ENCODE results near the gene ESF1.
"Not testable (repeated sequence)": the region's sequence is repeated elsewhere in the genome, so short reads cannot be mapped to it uniquely, and the experiment has no call there.

The ESF1 gene

DNA sequence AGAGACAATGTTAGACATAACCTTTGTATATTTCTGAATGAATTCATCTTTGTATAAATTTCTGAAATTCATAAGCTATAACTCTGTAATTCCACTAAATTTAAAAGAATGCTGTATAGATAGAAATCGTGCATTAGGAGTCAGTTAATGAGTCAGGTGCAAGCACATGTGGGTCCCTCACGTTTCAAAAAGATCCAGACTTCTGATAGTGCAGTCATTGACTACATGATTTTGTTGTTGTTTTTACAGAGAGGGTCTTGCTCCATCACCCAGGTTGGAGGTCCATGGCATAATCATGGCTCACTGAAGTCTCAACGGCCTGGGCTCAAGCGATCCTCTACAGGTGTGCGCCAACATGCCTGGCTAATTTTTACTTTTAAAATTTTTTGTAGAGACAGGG, 14.6 kb downstream of the ESF1 start:
- Histone ChIP-seq H3K27ac (ENCODE audit: extremely low read depth, low read depth, low read length) (no peak overlapping the region), H3K36me3 (ENCODE audit: control insufficient read depth in 2 of 2, insufficient read depth in 1 of 2, low read length in 2 of 2) (peaks cover 53 to 91% of the 10 kb centered on the region in 2 experiments), H3K4me3 (ENCODE audit: low read depth, low read length) (no peak overlapping the region), H3K4me1 (ENCODE audit: control insufficient read depth, insufficient read depth, low read length) (no peaks in the 10 kb centered on the region), H3K9me3 (ENCODE audit: control insufficient read depth, insufficient read depth, low read depth, low read length) (no peaks in the 10 kb centered on the region)
- POLR2A ChIA-PET: no interaction called here
- CTCF ChIA-PET: interaction anchor here (0.8 to 3.2 kb wide), 5 partner anchors 14 to 652 kb away, joined by 3 to 29 read pairs (median 4); no protein-coding TSS in a partner anchor
- TF ChIP-seq ZNF354C (tag by site-specific recombination; IDR thresholded peaks at IDR 0.05; ENCODE audit: borderline replicate concordance, low read depth): no peak
- no peak for TF ChIP-seq ZNF548 (tag by site-specific recombination; IDR thresholded peaks at IDR 0.05)
- no peak for TF ChIP-seq ZNF623 (tag by site-specific recombination; IDR thresholded peaks at IDR 0.05)
- TF ChIP-seq ZNF132 (tag by site-specific recombination; IDR thresholded peaks at IDR 0.05; ENCODE audit: borderline replicate concordance): no peak
- TF ChIP-seq, protein P1, sequence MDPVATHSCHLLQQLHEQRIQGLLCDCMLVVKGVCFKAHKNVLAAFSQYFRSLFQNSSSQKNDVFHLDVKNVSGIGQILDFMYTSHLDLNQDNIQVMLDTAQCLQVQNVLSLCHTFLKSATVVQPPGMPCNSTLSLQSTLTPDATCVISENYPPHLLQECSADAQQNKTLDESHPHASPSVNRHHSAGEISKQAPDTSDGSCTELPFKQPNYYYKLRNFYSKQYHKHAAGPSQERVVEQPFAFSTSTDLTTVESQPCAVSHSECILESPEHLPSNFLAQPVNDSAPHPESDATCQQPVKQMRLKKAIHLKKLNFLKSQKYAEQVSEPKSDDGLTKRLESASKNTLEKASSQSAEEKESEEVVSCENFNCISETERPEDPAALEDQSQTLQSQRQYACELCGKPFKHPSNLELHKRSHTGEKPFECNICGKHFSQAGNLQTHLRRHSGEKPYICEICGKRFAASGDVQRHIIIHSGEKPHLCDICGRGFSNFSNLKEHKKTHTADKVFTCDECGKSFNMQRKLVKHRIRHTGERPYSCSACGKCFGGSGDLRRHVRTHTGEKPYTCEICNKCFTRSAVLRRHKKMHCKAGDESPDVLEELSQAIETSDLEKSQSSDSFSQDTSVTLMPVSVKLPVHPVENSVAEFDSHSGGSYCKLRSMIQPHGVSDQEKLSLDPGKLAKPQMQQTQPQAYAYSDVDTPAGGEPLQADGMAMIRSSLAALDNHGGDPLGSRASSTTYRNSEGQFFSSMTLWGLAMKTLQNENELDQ (tag by site-specific recombination; IDR thresholded peaks at IDR 0.05; ENCODE audit: low read depth): no peak
- no peak for TF ChIP-seq ZNF292 (tag by site-specific recombination; IDR thresholded peaks at IDR 0.05; ENCODE audit: borderline replicate concordance, low read depth)
- TF ChIP-seq ZNF174 (tag by site-specific recombination; IDR thresholded peaks at IDR 0.05): no peak
- TF ChIP-seq ZNF792 (tag by site-specific recombination; IDR thresholded peaks at IDR 0.05): no peak
- no peak for TF ChIP-seq KLF8 (tag by site-specific recombination; IDR thresholded peaks at IDR 0.05)
- TF ChIP-seq TRIM28 (IDR thresholded peaks at IDR 0.05; ENCODE audit: borderline replicate concordance, low read length): no peak
- TF ChIP-seq ZNF248 (tag by site-specific recombination; IDR thresholded peaks at IDR 0.05): no peak
- TF ChIP-seq, protein P2, sequence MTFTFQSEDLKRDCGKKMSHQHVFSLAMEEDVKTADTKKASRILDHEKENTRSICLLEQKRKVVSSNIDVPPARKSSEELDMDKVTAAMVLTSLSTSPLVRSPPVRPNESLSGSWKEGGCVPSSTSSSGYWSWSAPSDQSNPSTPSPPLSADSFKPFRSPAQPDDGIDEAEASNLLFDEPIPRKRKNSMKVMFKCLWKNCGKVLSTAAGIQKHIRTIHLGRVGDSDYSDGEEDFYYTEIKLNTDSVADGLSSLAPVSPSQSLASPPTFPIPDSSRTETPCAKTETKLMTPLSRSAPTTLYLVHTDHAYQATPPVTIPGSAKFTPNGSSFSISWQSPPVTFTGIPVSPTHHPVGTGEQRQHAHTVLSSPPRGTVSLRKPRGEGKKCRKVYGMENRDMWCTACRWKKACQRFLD (tag by site-specific recombination; IDR thresholded peaks at IDR 0.05): no peak
- no peak for TF ChIP-seq ZNF670 (tag by site-specific recombination; IDR thresholded peaks at IDR 0.05; ENCODE audit: low read depth)
- TF ChIP-seq ZFP41 (tag by site-specific recombination; IDR thresholded peaks at IDR 0.05; ENCODE audit: borderline replicate concordance): no peak
- TF ChIP-seq GLIS2 (tag by site-specific recombination; IDR thresholded peaks at IDR 0.05): no peak

DNA sequence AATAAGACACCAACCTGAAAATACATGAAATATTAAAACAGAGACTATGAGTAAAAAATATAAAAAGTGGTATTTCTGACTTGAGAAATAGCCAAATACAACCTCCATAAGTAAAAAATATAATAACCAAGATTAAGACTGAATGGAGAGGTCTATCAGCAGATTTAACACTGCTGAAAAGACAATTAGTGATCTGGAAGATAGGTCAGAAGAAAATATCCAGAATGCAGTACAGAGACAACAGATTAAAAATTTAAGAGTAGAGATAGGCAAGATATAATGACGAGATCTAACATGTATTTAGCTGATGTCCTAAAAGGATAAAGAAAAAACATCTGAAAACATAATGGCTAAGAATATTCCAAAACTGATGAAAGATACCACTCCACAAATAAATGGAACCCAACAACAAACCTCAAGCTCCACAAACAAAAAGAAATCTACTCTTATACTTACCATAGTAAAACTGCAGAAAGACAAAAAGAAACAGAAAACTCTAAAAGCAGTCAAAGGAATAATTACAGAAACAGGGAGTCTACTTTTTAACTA, 18.8 kb downstream of the ESF1 start:
- Histone ChIP-seq H3K27ac (ENCODE audit: extremely low read depth, low read depth, low read length) (no peak overlapping the region), H3K4me1 (ENCODE audit: control insufficient read depth, insufficient read depth, low read length) (no peaks in the 10 kb centered on the region), H3K9me3 (ENCODE audit: control insufficient read depth, insufficient read depth, low read depth, low read length) (no peaks in the 10 kb centered on the region), H3K36me3 (ENCODE audit: control insufficient read depth in 2 of 2, insufficient read depth in 1 of 2, low read length in 2 of 2) (peaks cover 61 to 87% of the 10 kb centered on the region in 2 experiments), H3K4me3 (ENCODE audit: low read depth, low read length) (no peak overlapping the region)
- ChIA-PET CTCF (interaction anchor here (0.9 kb wide), 1 partner anchor 796 kb away, joined by 3 read pairs; no protein-coding TSS in a partner anchor), POLR2A (no interaction called here)
- TF ChIP-seq ZNF558 (tag by site-specific recombination; IDR thresholded peaks at IDR 0.05) (peak; percentile 98), ZBTB1 (tag by site-specific recombination; IDR thresholded peaks at IDR 0.05) (no peak), ZNF37A (tag by site-specific recombination; IDR thresholded peaks at IDR 0.05) (no peak), ZFP41 (tag by site-specific recombination; IDR thresholded peaks at IDR 0.05; ENCODE audit: borderline replicate concordance) (no peak), ZNF623 (tag by site-specific recombination; IDR thresholded peaks at IDR 0.05) (no peak)

DNA sequence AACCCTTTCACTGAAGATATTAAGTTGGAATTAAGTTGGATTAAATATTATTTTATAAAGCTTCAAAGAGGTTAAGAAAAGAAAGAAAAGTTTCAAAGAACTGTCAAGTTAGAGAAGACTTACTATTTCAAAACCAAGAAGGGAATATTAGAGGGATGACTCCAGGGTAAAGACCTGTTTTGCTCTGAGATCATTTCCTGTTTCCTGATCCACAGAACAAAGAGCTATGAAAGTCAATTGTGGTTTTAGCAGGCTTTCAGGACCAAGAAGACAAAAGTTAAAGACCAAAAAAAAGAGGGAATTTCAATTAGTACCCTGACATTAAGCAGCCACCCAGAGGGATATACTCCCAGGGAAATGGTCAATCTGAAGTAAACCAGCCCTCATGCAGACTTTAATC, 19.4 kb downstream of the ESF1 start:
- POLR2A ChIA-PET: interaction anchor here (0.6 kb wide), 1 partner anchor 230 kb away, joined by 3 read pairs; the partner anchor contains the start of gene MACROD2
- Histone ChIP-seq H3K36me3 (ENCODE audit: control insufficient read depth in 2 of 2, insufficient read depth in 1 of 2, low read length in 2 of 2) (peaks cover 58 to 81% of the 10 kb centered on the region in 2 experiments), H3K4me1 (ENCODE audit: control insufficient read depth, insufficient read depth, low read length) (no peaks in the 10 kb centered on the region), H3K4me3 (ENCODE audit: low read depth, low read length) (no peak overlapping the region), H3K27ac (ENCODE audit: extremely low read depth, low read depth, low read length) (no peak overlapping the region), H3K9me3 (ENCODE audit: control insufficient read depth, insufficient read depth, low read depth, low read length) (no peaks in the 10 kb centered on the region)
- TF ChIP-seq, protein P3, sequence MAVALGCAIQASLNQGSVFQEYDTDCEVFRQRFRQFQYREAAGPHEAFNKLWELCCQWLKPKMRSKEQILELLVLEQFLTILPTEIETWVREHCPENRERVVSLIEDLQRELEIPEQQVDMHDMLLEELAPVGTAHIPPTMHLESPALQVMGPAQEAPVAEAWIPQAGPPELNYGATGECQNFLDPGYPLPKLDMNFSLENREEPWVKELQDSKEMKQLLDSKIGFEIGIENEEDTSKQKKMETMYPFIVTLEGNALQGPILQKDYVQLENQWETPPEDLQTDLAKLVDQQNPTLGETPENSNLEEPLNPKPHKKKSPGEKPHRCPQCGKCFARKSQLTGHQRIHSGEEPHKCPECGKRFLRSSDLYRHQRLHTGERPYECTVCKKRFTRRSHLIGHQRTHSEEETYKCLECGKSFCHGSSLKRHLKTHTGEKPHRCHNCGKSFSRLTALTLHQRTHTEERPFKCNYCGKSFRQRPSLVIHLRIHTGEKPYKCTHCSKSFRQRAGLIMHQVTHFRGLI (tag by site-specific recombination; IDR thresholded peaks at IDR 0.05): no peak
- TF ChIP-seq, protein P4, sequence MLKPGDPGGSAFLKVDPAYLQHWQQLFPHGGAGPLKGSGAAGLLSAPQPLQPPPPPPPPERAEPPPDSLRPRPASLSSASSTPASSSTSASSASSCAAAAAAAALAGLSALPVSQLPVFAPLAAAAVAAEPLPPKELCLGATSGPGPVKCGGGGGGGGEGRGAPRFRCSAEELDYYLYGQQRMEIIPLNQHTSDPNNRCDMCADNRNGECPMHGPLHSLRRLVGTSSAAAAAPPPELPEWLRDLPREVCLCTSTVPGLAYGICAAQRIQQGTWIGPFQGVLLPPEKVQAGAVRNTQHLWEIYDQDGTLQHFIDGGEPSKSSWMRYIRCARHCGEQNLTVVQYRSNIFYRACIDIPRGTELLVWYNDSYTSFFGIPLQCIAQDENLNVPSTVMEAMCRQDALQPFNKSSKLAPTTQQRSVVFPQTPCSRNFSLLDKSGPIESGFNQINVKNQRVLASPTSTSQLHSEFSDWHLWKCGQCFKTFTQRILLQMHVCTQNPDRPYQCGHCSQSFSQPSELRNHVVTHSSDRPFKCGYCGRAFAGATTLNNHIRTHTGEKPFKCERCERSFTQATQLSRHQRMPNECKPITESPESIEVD (tag by site-specific recombination; IDR thresholded peaks at IDR 0.05): no peak
- no peak for TF ChIP-seq ZNF560 (tag by site-specific recombination; IDR thresholded peaks at IDR 0.05; ENCODE audit: borderline replicate concordance)
- no peak for TF ChIP-seq ZNF169 (tag by site-specific recombination; IDR thresholded peaks at IDR 0.05)
- CTCF ChIA-PET: no interaction called here

DNA sequence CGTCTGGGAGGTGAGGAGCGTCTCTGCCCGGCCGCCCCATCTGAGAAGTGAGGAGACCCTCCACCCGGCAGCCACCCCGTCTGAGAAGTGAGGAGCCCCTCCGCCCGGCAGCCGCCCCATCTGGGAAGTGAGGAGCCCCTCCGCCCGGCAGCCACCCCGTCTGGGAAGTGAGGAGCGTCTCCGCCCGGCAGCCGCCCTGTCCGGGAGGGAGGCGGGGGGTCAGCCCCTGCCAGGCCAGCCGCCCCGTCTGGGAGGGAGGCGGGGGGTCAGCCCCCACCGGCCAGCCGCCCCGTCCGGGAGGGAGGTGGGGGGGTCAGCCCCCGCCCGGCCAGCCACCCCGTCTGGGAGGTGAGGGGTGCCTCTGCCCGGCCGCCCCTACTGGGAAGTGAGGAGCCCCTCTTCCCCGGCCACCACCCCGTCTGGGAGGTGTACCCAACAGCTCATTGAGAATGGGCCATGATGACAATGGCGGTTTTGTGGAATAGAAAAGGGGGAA, 24.2 kb downstream of the ESF1 start:
- CTCF ChIA-PET, POLR2A ChIA-PET: not testable (repeated sequence)
- peaks cover 23 to 75% of the 10 kb centered on the region in 2 experiments for H3K36me3 ChIP-seq (ENCODE audit: control insufficient read depth in 2 of 2, insufficient read depth in 1 of 2, low read length in 2 of 2)

More for the DNA sequence above, 24.2 kb downstream of the ESF1 start:
- not testable (repeated sequence) for H3K27ac ChIP-seq (ENCODE audit: extremely low read depth, low read depth, low read length); H3K4me3 ChIP-seq (ENCODE audit: low read depth, low read length); H3K9me3 ChIP-seq (ENCODE audit: control insufficient read depth, insufficient read depth, low read depth, low read length); H3K4me1 ChIP-seq (ENCODE audit: control insufficient read depth, insufficient read depth, low read length)
